Activated naive CD8-positive, alpha-beta T cell treated with anti-CD3 and anti-CD28 coated beads, Interleukin-2, amount 50 U/mL, for 16 hours (primary cell): ENCODE results near the gene NLGN1.

Experiments used
- DNase-seq: peaks from one replicate; pipeline ENCODE4 v3.0.0-alpha.2; 2020; ENCODE audit warnings: low read depth, low spot score

Gene NLGN1

DNA sequence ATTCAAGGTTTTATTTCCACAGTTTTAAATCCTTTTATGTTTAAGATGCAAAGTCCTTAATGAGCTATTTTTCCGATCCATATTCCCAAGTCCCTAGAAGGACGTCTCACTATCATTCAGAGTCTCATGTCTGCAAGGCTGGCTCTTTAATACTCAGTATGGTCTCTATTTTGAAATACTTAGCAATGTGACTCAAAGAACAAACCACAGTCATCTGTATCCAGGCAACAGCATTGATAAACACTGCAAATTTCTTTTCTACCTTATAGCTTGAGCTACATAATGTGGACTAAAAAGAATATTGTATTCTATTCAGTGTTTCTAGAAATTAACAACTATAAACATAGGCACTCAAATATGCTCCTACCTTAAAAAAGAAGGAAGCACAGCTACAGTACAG is 873.3 kb downstream of the NLGN1 start:
- DNase-seq: no peak

DNA sequence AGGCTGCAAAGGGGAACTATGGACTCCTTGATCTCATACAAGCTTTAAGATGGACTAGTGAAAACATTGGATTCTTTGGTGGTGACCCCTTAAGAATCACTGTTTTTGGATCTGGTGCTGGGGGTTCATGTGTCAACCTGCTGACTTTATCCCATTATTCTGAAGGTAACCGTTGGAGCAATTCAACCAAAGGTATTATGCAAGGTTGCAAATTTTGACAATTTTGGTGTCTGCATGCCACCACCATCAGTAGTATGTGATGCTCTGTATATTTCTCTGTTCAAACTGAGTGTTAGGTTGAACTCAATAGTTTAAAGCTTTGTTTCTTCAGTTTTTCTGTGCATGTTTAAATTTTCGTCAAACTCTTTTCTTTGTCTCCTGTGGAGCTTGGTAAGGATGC is 877.8 kb downstream of the NLGN1 start:
- DNase-seq: no peak

DNA sequence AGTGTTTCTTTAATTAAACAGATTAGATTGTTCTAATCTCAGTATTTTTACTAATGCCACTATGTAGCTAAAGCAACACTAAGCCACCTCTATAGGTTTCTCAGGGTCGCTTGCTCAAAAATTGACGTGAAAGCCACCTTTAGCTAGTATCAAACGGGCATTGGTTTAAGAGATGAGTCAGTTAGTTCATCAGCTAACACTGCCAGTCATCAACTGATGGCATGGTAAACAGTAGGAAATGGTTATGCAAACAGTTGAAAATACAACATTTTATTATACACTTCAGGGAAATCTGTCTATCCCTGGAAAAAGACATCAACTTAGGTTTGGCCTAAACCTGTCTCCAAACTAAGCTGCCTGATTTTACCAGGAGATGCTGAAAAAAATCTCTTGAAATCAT is 879.3 kb downstream of the NLGN1 start:
- DNase-seq: no peak

DNA sequence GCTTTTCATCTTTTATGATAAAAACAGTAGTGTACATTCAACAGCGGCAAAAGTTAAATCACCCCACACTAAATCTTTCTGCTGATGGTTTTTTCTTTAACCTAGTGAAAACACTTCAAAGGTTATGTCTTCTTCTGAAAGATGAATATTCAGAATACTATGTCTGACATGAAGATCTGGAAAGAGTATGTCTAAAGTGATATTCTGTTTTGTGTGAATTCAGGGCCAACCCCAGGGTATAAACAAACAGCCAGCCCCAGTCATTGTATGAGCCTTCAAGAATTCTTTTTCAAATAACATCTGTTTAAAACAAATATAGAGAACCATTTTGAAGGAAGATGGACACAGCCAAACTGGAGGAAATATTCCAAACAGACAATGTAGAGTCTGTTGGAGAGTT is 880.5 kb downstream of the NLGN1 start:
- DNase-seq: no peak

DNA sequence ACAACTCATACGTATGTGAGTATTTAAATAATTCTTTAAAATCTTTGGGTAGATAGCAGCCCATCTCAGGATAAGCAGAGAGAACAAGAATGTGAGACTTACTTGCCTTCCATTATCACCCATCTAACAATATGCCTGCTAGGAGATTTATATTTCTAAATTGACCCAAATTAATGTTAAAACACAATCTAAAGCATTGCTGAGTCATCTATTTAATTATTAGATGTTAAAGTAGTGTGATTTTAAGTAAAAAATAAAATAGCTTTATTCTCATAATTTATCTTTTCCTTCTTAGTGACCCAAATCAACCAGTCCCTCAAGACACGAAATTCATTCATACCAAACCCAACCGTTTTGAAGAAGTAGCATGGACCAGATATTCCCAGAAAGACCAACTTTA is 882.6 kb downstream of the NLGN1 start:
- no peak for DNase-seq

DNA sequence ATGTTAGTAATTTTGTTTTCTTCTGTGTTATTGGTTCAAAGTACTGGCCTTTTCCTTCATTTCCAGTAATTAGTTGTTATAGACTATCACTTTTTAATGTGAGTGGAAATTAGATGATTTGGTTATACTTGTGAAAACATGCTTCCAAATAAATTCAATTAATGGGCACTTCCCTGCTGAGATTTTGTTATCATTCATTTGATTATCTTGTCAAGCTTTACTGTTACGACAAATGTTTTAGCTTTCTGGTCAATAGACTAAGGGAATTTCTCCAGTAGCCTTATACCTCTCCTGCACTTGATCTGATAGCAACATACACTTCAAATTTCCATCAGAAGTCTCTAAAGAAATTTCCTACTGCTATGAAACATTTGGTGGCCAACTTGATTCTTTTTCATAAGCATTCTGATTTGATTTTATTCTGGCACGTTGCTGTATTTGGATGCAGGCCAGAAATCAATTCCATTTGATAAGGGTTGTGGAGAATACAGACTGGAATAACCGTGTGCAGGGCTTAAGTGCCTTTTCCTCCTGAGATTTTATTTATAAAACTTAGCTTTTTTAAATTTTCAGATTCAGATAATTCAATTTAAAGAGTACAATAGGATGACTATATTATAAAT is 887.8 kb downstream of the NLGN1 start:
- no peak for DNase-seq

DNA sequence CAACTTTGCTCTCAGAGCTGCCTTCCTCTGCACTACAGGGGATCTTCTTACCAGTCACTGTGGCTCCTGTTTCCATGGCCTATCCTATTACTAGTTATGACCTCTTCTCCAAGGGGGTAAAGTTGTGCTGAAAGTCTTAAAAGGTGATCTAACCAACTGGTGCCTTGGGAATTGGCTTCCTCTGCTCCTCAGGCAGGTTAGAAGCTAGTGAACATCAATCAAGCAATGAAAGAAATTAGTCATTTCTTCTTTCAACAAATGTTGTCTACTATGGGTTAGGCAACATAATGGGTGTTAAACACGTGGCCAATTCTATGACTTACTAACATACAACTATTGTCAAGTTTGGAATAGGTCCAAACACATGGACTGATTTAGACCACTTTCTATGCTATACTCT is 890.2 kb downstream of the NLGN1 start:
- no peak for DNase-seq

DNA sequence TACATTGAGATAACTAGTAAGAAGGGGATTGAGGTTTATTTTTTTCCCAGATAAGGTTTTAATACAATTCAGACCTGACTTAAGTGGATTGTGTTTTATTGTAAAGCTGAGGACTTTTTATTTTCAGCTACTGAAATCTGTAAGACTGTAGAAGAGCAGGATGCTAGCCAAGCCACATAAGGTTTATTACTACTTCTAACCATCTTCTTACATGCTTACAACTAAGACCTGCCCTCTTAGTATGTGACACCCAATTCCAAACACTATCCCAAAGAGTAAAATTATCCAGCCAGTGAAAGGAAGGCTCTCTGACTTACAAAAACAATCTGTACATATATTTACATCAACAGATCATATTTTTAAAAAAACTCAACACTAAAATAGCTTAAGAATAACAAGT is 897.1 kb downstream of the NLGN1 start:
- DNase-seq: no peak

DNA sequence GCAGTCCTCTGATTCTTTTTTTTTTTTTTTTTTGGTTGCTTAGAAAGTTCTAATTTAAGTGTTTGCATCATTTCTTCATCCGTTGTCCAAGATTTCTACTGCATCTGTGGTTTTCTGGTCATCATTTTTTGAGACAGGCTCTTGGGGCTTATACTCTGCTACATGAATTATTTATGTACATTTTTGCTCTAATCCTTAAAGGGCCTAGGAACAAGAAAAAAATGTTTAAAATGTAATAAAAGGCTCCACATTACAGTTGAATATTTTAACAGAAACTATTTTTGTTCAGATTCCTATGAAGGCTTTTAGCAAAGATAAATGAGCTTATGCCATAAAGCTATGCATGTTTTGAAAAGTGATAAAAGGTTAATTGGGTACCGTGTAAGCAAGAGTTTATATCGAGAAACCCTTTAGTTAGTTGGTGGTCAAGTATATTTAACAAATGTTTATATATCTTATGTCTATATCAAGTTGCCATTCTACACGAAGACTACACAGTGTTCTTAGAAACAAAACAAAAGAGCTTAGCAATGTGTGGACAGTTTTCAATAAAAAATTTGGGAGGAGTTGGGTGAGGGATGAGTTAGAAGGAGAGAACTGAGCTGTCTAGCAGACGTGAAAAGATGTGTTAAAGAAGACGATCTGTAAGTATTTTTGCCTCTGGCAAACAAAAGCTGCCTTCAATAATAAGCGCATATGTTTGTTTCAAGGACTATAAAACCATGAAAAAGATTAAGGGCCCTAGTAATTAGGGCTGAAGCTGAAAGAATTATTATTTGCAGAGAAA is 898.0 kb downstream of the NLGN1 start:
- DNase-seq: no peak

DNA sequence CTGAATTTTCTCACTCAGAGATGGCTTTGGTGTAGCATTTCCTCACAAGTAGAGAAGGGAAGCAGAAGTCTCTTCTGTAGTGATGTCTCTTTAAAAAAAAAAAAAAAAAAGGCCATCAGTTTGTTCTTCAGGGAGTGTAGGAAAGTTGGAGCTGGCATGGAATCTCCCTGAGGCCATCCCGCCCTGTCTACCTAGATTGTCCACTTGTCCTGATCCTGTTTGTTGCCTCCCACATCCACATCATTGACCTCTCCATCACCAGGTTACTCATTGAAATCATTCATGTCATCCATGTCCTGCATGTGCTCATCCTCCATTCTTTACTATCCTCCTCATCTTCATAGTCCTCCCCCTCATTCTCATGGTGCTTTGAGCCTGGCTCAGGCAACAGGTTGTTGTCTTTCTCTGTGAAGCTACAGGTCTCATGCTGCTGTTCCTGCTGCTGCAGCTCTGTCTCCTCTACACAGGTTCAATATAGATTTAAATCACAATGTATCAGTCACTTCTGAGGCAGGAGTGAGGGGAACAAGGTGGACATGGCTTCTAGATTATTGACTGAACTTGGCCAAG is 905.3 kb downstream of the NLGN1 start:
- no peak for DNase-seq

DNA sequence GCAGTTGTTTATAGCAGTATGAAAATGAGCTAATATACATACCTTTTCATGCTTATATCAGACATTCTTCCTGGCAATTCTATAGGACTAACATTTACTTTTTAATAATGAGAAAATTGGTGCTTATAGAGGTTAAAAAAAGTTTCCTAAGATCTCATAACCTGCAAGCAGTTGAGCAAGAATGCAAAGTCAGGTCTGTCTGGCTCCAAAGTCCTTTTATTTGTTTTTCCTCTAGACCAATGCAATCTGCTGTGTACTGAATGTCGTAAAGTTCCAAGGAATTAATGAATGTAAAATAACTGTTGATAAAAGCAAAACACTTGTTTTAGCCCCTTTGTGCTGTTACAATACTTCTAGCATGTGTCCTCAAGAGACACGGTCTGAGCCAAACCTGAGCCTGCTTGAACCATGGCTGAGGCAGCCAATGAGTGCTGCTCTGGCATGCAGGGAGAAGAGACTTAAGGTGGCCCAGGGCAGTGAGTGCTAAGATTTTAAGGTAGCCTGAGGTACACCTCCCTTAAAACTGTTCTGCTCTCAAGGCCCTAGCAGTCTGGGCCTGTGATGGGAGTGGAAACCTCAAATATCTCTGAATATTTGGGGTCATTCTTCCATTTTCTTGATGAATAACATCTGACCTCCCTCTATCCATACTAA is 906.5 kb downstream of the NLGN1 start:
- DNase-seq: no peak

DNA sequence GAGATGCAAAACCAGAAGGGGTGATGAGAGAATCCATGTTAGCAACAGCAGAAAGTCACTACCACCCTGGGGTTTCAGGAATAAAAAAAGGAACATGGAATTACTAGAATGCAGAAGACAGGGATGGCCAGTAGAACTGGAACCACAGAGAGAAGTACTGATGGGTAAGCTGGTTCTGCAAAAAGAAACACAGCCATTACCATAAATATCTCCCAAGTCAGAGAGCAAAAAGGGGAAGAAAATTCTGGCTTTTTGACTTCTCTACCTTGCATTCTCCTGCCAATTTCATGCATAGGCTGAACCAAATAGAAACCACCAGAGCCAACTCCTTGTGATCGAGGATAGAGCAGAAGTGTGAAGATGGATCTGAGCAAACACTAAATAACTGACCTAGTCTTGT is 911.2 kb downstream of the NLGN1 start:
- no peak for DNase-seq

DNA sequence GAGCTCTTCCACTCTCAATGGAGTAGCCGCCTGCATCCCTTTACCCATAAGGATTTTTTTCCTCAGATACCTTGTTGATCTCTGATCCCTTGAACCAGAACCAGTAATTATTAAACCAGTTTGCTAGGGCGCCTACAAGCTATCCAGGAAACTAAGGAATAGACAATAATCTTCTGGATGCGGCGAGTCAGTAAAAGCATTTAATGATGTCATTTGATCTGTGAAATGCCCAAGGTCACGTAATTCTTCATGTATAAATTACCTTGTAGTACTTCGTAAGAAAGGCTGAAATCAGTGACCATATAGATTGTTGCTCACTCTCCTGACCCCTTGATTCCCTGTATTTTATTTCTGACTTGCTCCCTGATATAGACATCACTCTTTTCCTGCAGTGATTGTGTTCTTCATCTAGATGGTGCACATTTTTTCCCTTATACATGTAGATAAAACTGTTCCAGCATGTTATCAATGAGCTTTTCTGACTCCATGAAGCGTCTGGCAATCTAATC is 913.0 kb downstream of the NLGN1 start:
- no peak for DNase-seq

DNA sequence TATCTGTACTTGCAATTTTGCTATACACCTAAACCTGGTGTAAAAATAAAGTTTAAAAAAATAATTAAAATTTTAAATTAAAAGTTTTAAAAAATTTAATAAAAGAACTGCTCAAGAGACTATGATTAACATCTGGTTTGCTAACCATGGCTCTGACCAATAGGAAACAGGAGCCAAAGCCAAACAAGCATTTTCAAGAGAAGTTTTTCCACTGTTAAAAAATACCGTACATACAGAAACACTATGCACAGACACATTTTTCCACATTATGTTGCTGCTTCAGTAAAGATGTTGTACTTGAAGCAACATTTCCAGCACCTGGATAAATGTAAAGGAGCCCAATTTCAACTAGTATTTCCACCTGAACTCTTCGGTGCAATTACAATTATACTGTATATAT is 917.7 kb downstream of the NLGN1 start:
- DNase-seq: no peak

DNA sequence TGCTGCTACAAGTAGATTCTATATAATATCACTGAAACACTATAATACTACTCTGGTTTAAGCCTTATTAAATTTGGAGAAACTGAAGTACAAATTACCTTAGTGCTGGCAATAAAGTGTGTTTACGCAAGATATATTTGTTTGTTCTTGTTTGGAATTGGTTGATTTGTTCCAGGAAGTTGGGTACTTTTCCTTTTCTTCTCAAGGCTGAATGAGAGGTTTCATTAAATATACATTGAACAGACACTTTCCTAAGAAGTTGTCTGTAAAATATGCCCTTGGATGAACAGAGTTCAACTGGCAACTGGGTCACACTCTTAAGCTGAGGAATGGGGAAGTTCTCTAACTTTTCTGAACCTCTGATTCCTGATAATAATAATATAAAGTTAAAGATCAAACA is 919.5 kb downstream of the NLGN1 start:
- no peak for DNase-seq

DNA sequence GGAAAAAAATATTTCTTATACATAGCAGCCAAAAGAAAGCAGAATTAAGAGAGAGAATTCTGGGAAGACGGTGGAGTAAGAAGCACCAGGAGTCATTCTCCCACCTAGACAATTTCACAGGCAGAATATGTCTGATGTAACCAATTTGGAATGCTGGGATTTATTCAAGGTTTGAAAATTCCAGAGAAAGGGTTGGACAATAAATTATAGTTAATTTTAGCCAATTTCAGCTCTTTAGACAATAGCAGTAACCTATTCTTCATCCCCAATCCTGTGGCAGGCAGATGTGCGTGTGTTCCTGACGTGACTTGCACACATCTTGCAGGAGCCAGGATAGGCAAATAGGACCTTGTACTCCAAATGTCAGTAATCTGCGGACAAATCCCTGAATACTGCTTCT is 920.6 kb downstream of the NLGN1 start:
- no peak for DNase-seq

DNA sequence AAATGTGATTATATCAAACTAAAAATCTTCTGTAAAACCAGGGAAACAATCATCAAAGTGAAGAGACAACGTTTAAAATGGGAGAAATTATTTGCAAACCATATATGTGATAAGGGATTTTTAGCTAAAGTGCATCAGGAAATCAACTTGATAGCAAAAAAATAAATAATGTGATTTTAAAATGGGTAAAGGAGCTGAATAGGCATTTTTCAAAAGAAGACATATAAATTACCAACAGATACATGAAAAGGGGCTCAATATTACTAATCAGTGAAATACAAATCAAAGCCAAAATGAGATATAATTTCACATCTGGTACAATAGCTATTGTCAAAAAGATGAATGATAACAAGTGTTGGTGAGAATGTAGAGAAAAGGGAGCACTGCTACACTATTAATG is 924.0 kb downstream of the NLGN1 start:
- no peak for DNase-seq

DNA sequence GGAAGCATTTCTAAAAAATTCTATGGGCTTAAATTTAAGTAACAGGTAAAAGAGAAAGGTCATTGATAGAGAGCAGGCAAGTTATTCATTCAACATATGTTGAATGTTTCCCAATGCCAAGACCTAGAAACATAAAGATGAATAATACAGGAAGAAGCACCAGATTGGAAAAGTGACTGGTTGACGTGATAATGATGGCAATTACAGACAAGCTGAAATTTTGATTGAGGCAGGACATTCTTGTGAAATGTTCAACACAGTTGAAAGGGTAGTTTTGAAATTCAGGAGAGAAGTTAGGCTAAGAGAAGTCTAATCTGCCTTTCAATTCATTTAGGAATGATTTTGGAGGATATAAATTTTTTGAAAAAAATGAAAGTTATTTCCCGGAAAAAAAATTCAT is 925.2 kb downstream of the NLGN1 start:
- DNase-seq: no peak

DNA sequence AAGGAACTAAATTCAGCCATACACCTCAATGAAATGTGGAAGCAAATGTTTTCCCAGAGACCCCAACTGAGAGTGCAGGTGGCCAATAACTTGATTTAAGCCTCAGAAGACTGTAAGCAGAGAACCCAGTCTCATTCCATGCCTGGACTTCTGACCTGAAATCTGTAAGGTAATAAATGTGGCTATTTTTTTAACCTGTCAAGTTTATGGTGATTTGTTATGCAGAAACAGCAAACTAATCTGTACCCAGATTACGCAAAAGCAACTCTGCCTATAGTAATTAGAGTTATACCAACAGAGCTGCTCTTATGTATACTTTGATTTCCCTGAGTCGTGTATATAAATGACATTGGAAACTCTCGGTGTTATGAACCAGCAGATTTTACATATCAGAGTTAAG is 927.6 kb downstream of the NLGN1 start:
- no peak for DNase-seq

DNA sequence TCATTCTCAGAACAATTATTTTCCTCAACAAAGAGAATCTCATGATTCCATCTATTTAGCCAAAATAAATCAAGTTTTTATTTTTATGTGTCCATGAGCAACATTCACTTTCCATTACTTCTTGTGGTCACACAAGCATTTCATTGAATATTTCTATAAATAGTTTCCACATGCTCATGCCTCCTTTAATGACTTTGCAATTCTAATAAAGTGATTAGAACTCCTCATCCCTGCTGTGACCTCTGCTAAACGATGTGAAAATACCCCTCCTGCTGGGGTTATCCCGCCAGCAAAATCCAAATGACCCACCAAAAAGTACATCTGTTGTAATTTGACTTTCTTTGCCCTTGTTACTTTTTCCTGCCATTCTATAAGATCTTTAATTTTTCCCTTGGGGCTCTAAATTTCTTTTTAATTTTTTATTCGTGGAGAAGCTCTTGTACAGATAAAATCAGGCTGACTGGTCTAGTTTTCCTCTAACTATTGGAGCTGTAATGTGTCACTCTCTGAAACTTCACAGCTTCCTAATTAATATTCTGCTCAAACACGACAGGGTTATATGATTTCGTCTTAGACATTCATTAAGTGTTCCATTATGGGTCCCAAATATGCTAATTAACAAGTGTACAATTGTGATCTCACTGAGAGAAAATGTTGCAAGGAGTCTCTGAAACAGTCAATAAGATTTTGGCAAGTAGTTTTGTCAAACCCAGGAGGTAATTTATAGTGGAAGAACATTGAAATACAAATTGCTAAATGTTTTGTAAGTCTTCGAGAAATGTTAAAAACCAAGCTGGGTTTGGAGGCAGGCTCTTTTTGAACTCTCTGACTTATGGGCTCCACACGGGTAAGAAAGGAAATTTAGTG is 928.5 kb downstream of the NLGN1 start:
- DNase-seq: no peak

DNA sequence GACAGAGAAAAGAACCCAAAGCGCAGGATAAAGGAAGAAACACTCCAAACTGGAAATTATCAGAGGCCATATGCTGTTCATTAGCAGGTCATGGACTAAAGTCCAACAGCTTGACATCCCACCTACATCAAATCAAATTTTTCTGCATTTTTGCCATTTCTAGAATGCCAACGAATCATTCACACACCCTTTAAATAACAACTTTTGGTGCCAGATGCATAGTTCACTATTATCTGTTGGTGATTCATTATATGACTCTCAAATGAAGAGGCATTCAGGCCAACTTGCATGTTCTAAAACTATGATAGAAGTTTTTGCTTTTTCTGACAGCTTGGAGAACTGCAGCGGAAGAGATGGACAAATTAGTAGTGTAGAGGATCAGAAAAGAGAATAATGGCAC is 931.8 kb downstream of the NLGN1 start:
- no peak for DNase-seq

DNA sequence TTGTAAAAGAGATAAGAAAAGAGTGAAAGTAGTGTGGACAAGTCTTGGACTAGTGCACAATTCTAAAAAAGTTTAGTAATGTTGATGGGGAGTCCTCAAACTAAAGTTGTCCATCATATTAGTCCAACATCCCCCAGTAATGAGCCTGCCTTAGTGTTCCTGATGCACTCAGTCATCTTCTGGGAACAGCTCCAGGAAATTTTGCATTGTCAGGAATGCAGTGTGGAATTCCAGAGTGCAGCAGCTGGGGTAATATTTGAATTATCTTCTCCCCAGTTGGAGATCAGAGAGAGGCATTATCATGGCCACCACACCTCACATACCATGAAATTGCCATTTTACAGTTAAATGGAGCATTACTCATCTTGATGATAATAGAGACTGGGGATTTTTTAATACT is 932.8 kb downstream of the NLGN1 start:
- no peak for DNase-seq
